Hepatocyte (in vitro differentiated cells): ENCODE results near the gene TBPL1.

Experiments
- EZH2phosphoT487 ChIP-seq: fragments of 200-600 bp; sonication (generic); IDR thresholded peaks from one replicate; pipeline ENCODE4 v1.6.1; 2018; ENCODE audit warnings: antibody characterized with exemption, mild to moderate bottlenecking, low read depth, moderate library complexity; ENCODE audit not compliant: unreplicated experiment, severe bottlenecking
- TF ChIP-seq, protein P1 (sequence below): fragments of 200-600 bp; sonication (generic); IDR thresholded peaks from 2 replicates; pipeline ENCODE4 v1.5.1; 2016; ENCODE audit warnings: antibody characterized with exemption, mild to moderate bottlenecking; ENCODE audit not compliant: poor library complexity

DNA sequence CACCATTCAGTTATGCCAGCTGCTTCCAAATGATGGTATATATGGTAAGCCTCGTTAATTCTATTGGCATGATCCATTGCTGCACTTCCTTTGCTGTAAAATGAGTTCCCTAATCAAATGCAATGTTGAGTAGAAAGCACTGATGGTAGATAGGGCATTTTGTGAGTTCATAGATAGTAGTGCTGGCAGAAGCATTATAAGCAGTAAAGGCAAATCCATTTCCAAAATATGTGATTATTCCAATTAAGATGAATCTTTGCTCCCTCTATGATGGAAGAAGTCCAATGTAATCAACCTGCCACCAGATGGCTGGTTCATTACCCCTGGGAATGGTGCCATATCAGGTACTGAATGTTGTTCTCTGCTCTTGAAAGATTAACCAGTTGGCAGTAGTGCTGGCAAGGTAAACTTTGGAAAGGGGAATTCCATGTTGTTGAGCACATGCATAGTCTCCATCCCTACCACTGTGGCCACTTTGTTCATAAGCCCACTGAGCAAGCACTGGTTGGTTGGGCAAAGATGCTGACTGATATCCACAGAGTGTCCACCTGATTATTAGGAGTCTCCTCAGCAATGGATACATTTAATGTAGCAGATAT lies 5.6 kb upstream of the TBPL1 start:
- TF ChIP-seq, protein P1, sequence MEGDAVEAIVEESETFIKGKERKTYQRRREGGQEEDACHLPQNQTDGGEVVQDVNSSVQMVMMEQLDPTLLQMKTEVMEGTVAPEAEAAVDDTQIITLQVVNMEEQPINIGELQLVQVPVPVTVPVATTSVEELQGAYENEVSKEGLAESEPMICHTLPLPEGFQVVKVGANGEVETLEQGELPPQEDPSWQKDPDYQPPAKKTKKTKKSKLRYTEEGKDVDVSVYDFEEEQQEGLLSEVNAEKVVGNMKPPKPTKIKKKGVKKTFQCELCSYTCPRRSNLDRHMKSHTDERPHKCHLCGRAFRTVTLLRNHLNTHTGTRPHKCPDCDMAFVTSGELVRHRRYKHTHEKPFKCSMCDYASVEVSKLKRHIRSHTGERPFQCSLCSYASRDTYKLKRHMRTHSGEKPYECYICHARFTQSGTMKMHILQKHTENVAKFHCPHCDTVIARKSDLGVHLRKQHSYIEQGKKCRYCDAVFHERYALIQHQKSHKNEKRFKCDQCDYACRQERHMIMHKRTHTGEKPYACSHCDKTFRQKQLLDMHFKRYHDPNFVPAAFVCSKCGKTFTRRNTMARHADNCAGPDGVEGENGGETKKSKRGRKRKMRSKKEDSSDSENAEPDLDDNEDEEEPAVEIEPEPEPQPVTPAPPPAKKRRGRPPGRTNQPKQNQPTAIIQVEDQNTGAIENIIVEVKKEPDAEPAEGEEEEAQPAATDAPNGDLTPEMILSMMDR, result no peak
- no peak for TF ChIP-seq EZH2phosphoT487
